ENCODE data around the gene GDPD5. TPM values are rescaled to one million over a fixed set of nuclear protein-coding genes. Genes with fewer than 3 reads are reported as not detected.

The GDPD5 gene
- polyA plus RNA-seq, 1 experiment, result 7.7 TPM

DNA sequence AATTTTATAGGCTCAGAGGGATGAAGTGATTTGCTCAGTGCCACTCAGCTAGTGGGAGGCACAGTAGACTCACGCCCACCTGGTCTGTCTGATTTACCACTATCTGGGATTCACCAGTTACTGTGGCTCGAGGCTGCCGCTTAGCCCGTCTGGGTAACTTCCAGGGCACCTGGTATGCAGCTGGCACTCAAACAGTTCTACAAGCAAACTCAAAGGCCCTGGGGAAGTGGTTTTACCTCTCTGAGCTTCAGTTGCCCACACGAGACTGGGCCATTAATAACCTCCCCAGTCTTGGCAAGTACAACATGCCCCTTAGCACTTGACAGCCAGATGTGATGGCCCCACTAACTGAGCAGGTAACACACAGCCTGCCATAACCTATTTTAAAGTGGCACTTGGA lies 2.6 kb downstream of the GDPD5 start:
- H3K36me3 ChIP-seq (ENCODE audit: control insufficient read depth, insufficient read depth, low read length), result no peaks in the 10 kb centered on the region; the same call in 1 of the 2 replicates
- no peak for DNase-seq (ENCODE audit: low read depth)
- TF ChIP-seq, protein P1, sequence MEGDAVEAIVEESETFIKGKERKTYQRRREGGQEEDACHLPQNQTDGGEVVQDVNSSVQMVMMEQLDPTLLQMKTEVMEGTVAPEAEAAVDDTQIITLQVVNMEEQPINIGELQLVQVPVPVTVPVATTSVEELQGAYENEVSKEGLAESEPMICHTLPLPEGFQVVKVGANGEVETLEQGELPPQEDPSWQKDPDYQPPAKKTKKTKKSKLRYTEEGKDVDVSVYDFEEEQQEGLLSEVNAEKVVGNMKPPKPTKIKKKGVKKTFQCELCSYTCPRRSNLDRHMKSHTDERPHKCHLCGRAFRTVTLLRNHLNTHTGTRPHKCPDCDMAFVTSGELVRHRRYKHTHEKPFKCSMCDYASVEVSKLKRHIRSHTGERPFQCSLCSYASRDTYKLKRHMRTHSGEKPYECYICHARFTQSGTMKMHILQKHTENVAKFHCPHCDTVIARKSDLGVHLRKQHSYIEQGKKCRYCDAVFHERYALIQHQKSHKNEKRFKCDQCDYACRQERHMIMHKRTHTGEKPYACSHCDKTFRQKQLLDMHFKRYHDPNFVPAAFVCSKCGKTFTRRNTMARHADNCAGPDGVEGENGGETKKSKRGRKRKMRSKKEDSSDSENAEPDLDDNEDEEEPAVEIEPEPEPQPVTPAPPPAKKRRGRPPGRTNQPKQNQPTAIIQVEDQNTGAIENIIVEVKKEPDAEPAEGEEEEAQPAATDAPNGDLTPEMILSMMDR (IDR thresholded peaks at IDR 0.05; ENCODE audit: insufficient read depth, low read depth, low read length), result no peak
- peaks cover 8% of the 10 kb centered on the region; the same call in 1 of the 2 replicates for H3K27me3 ChIP-seq (ENCODE audit: control insufficient read depth, insufficient read depth, low read length)
- POLR2A ChIA-PET, result no interaction called here
- CTCF ChIA-PET, result interaction anchor here (0.6 to 2.1 kb wide), 7 partner anchors 8 to 116 kb away, joined by 3 to 9 read pairs (median 5); no protein-coding TSS in a partner anchor
- H3K4me3 ChIP-seq (ENCODE audit: low read depth, low read length), result no peak overlapping the region

DNA sequence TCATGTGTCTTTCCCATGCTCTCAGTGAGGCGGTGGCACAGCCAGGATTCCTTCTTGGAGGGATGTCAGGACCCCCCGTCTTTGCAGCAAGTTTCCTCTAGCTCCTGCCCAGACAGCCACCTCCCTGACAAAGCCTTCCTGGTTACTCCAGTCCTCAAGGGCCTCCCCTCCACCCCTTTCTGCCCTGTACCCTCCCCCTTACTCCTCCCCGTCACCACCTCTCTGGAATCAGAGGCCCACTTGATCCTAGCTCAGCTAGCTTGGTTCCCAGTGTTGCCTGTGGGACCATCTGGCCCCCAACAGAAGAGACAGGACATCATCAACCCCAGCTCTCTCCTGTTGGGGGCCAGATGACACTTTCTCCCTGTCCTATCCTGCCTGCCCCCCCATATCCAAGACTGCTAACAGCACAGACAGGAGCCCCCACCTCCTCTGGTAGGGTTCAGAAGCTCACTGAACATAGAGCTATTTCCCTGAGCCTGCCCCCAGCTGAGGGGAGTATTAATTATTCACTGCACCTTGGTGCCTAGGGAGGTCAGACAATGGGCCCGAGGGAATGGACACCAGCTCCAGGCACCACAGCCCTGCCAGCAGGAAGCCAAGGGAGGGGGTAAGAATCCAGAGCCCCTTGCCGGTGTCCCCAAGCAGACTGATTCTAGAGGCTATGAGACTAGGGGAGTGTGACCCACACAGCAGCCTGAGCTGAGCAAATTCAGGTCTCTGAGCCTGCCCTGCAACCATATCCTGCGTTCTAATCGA lies 3.3 kb downstream of the GDPD5 start:
- DNase-seq (ENCODE audit: low read depth), result no peak
- ChIA-PET CTCF (interaction anchor here (0.6 to 2.1 kb wide), 7 partner anchors 9 to 115 kb away, joined by 3 to 9 read pairs (median 5); no protein-coding TSS in a partner anchor), POLR2A (interaction anchor here (0.5 kb wide), 1 partner anchor 24 kb away, joined by 3 read pairs; no protein-coding TSS in a partner anchor)
- TF ChIP-seq, protein P1 (IDR thresholded peaks at IDR 0.05; ENCODE audit: insufficient read depth, low read depth, low read length), result no peak
- Histone ChIP-seq H3K36me3 (ENCODE audit: control insufficient read depth, insufficient read depth, low read length) (no peaks in the 10 kb centered on the region; the same call in 1 of the 2 replicates), H3K4me3 (ENCODE audit: low read depth, low read length) (no peak overlapping the region), H3K27me3 (ENCODE audit: control insufficient read depth, insufficient read depth, low read length) (peaks cover 8% of the 10 kb centered on the region; the same call in 1 of the 2 replicates)

DNA sequence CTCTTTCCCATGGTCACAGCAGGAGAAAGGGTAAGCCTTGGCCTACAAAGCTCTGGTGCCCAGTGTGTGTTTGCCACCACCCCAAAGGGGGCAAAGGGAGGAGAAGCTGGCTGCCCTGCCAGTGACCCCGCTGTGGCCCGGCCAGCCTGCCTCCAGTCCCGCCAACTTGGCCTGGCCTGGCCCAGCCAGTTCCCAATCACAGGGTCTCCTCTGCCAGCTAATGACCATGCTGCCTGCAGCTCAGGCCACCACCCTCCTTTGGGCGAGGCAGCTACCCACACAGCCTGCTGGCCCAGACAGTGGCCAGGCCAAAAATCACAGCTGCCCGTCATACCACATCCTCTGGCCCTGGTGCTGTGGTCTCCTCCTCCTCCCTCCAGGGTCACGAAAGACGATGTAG lies 5.1 kb downstream of the GDPD5 start:
- ChIA-PET POLR2A (no interaction called here), CTCF (interaction anchor here (1.2 to 1.7 kb wide), 4 partner anchors 11 to 76 kb away, joined by 4 to 6 read pairs (median 4); no protein-coding TSS in a partner anchor)
- TF ChIP-seq, protein P1 (IDR thresholded peaks at IDR 0.05; ENCODE audit: insufficient read depth, low read depth, low read length), result no peak
- Histone ChIP-seq H3K27me3 (ENCODE audit: control insufficient read depth, insufficient read depth, low read length) (peaks cover 3% of the 10 kb centered on the region; the same call in 1 of the 2 replicates), H3K4me3 (ENCODE audit: low read depth, low read length) (no peak overlapping the region), H3K36me3 (ENCODE audit: control insufficient read depth, insufficient read depth, low read length) (no peaks in the 10 kb centered on the region; the same call in 1 of the 2 replicates)
- no peak for DNase-seq (ENCODE audit: low read depth)

DNA sequence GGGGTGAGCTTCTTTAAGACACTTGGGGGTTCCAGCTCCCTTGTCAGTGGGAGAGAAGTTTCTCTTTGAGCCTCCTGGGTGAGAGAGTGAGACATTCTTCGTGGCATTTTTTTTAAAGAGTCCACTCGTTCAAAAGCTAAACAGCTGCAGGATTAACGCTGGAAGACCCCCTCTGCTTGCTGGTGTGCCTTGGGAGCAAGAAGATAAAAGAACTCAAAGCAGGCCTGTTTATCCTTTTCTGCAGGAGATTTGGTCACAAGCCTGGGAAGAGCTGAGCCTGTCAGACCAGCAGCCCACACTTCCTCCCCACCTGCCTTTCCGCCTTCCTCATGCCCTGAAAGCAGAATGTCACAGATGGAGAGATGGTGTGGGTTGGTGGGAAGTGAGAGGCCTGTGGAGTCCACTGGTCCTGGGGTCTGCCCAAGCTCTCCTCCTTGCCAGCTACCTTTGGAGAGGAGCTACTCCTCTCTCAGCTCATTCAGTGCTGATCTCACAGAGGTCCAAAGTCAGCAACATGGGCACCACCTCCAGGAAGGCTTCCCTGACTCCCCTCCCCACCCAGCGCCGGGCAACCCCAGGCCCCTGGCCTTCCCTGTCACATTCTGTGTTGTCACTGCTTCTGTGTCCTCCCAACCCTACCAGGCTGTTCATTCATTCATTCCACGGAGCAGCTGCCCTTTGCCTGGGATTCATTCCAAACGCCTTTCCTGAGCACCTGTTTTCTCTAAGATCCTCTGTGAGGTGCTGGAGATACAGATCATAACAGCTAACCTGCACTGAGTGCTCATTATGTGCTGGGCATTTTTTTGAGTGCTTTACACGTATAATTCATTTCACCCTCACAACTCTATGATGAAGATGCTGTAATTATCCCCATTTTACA lies 6.7 kb downstream of the GDPD5 start:
- Histone ChIP-seq H3K27me3 (ENCODE audit: control insufficient read depth, insufficient read depth, low read length) (no peaks in the 10 kb centered on the region), H3K36me3 (ENCODE audit: control insufficient read depth, insufficient read depth, low read length) (no peaks in the 10 kb centered on the region; the same call in 1 of the 2 replicates), H3K4me3 (ENCODE audit: low read depth, low read length) (no peak overlapping the region)
- ChIA-PET CTCF (interaction anchor here (2.5 kb wide), 1 partner anchor 12 kb away, joined by 7 read pairs; no protein-coding TSS in a partner anchor), POLR2A (no interaction called here)
- no peak for DNase-seq (ENCODE audit: low read depth)
- TF ChIP-seq, protein P1 (IDR thresholded peaks at IDR 0.05; ENCODE audit: insufficient read depth, low read depth, low read length), result no peak

DNA sequence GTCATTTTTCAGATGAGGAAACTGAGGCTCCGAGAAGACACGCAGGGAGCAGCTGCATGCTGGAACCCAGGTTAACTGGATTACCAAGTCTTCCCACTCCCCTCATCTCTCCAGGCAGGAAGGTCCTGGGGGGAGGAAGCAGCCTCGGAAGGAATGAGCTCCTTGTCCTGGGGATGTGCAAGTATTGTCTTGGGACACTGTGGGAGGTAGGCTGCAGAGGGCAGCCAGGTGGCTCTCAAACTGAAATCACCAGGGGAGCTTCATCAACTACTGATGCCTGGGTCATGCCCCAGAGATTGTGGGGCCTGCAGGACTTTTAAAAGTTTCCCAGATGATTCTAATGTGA lies 7.6 kb downstream of the GDPD5 start:
- Histone ChIP-seq H3K4me3 (ENCODE audit: low read depth, low read length) (no peak overlapping the region), H3K36me3 (ENCODE audit: control insufficient read depth, insufficient read depth, low read length) (no peaks in the 10 kb centered on the region; the same call in 1 of the 2 replicates), H3K27me3 (ENCODE audit: control insufficient read depth, insufficient read depth, low read length) (no peaks in the 10 kb centered on the region)
- ChIA-PET POLR2A (no interaction called here), CTCF (interaction anchor here (2.5 kb wide), 1 partner anchor 11 kb away, joined by 7 read pairs; no protein-coding TSS in a partner anchor)
- TF ChIP-seq, protein P1 (IDR thresholded peaks at IDR 0.05; ENCODE audit: insufficient read depth, low read depth, low read length), result no peak
- no peak for DNase-seq (ENCODE audit: low read depth)

All from BJ (cell line).